Mammary epithelial cell (primary cell): ENCODE measurements around the gene ACADM.
"Not testable (repeated sequence)": the region's sequence is repeated elsewhere in the genome, so short reads cannot be mapped to it uniquely, and the experiment has no call there.

Experiments
- EZH2 ChIP-seq: IDR thresholded peaks from 2 replicates; pipeline ENCODE4 v1.6.1; 2012; ENCODE audit warnings: low read length, inconsistent platforms, borderline replicate concordance
- TF ChIP-seq, protein P1 (sequence below), 2 donors: IDR thresholded peaks in 1 of 2; conservative IDR thresholded peaks in 1 of 2; 2 replicates each; pipeline ENCODE4 v1.5.1; 2011 to 2012; ENCODE audit warnings: inconsistent platforms in 2 of 2, low read length in 2 of 2, mild to moderate bottlenecking in 2 of 2, control low read depth in 1 of 2, low read depth in 1 of 2; ENCODE audit not compliant: insufficient read depth in 1 of 2; ENCODE audit errors: extremely low read depth in 1 of 2

GRCh38 chr1:75757210-75757609 lies 32.7 kb downstream of the ACADM start:
- TF ChIP-seq EZH2, result not testable (repeated sequence)
- TF ChIP-seq, protein P1, sequence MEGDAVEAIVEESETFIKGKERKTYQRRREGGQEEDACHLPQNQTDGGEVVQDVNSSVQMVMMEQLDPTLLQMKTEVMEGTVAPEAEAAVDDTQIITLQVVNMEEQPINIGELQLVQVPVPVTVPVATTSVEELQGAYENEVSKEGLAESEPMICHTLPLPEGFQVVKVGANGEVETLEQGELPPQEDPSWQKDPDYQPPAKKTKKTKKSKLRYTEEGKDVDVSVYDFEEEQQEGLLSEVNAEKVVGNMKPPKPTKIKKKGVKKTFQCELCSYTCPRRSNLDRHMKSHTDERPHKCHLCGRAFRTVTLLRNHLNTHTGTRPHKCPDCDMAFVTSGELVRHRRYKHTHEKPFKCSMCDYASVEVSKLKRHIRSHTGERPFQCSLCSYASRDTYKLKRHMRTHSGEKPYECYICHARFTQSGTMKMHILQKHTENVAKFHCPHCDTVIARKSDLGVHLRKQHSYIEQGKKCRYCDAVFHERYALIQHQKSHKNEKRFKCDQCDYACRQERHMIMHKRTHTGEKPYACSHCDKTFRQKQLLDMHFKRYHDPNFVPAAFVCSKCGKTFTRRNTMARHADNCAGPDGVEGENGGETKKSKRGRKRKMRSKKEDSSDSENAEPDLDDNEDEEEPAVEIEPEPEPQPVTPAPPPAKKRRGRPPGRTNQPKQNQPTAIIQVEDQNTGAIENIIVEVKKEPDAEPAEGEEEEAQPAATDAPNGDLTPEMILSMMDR (conservative IDR thresholded peaks at IDR 0.05 in 1 of 2, IDR thresholded peaks at IDR 0.05 in 1 of 2; ENCODE audit: extremely low read depth in 1 of 2, insufficient read depth in 1 of 2, low read depth in 1 of 2, low read length in 2 of 2), result not testable (repeated sequence)
